Bronchial epithelial cell (primary cell): ENCODE results near the gene XPNPEP1. TPM values are rescaled to one million over a fixed set of nuclear protein-coding genes. Genes with fewer than 3 reads are reported as not detected.

Experiments used
- DNase-seq: peaks from one replicate; pipeline ENCODE4 v3.0.0-alpha.2; 2010; ENCODE audit warnings: low read depth
- FAIRE-seq: peaks from 2 replicates; lab custom pipeline; 2011; peaks lifted over from hg19 to GRCh38; lab: Jason Lieb, UNC
- H3K27me3 ChIP-seq: 2 replicates; pipeline ENCODE4 v1.5.1; 2011; ENCODE audit warnings: low read length; ENCODE audit not compliant: control insufficient read depth, insufficient read depth
- H3K36me3 ChIP-seq: 2 replicates; pipeline ENCODE4 v1.5.1; 2011; ENCODE audit warnings: low read length; ENCODE audit not compliant: control insufficient read depth, insufficient read depth
- H3K4me3 ChIP-seq: 2 replicates; pipeline ENCODE4 v1.5.1; 2011; ENCODE audit warnings: mild to moderate bottlenecking, low read depth, low read length, control low read depth
- CTCF ChIP-seq: IDR thresholded peaks from 2 replicates; pipeline ENCODE4 v1.5.1; 2011; ENCODE audit warnings: mild to moderate bottlenecking, moderate library complexity, low read length, control low read depth, inconsistent platforms; ENCODE audit not compliant: insufficient read depth, severe bottlenecking
- total RNA-seq: library from RNA; depleted of rRNA; stranded (reverse); fragments of >200 nt; gene quantifications from 2 replicates; pipeline ENCODE4 v1.2.1, GENCODE V29; 2014

Gene XPNPEP1
- total RNA-seq, 1 donor from 2014 or later = 76.6 TPM

- DNase-seq (no peak), FAIRE-seq (no peak)
- Histone ChIP-seq H3K27me3 (no peaks in the 10 kb centered on the region), H3K4me3 (no peak overlapping the region), H3K36me3 (peaks cover 2% of the 10 kb centered on the region)
- TF ChIP-seq CTCF = no peak
Observed at GRCh38 chr10:109906316-109906715, 17.0 kb downstream of the XPNPEP1 start.

GRCh38 chr10:109904397-109904796 is 18.9 kb downstream of the XPNPEP1 start:
- Histone ChIP-seq H3K4me3 (no peak overlapping the region), H3K27me3 (no peaks in the 10 kb centered on the region), H3K36me3 (peaks cover 2% of the 10 kb centered on the region)
- no peak for TF ChIP-seq CTCF
- FAIRE-seq = no peak
- DNase-seq = no peak

GRCh38 chr10:109902992-109903947 is 20.0 kb downstream of the XPNPEP1 start:
- FAIRE-seq (no peak), DNase-seq (peak; percentile 45)
- TF ChIP-seq CTCF = no peak
- no peaks in the 10 kb centered on the region for H3K27me3 ChIP-seq
- no peak overlapping the region for H3K4me3 ChIP-seq
- peaks cover 2% of the 10 kb centered on the region for H3K36me3 ChIP-seq

GRCh38 chr10:109899356-109900331 is 23.7 kb downstream of the XPNPEP1 start:
- Histone ChIP-seq H3K4me3 (no peak overlapping the region), H3K36me3 (no peaks in the 10 kb centered on the region), H3K27me3 (no peaks in the 10 kb centered on the region)
- no peak for TF ChIP-seq CTCF
- no peak for FAIRE-seq
- DNase-seq = no peak

- H3K27me3 ChIP-seq = no peaks in the 10 kb centered on the region
- no peak for TF ChIP-seq CTCF
- no peak for DNase-seq
- no peaks in the 10 kb centered on the region for H3K36me3 ChIP-seq
- H3K4me3 ChIP-seq = no peak overlapping the region
- no peak for FAIRE-seq
Observed at GRCh38 chr10:109898666-109899355, 24.5 kb downstream of the XPNPEP1 start.
